CD4-positive, alpha-beta T cell (primary cell): ENCODE results near the gene ZNF560. TPM values are rescaled to one million over a fixed set of nuclear protein-coding genes. Genes with fewer than 3 reads are reported as not detected.

Experiments
- ATAC-seq: fragments of 200-7000 bp; cut with Tn5 transposase; one replicate; pipeline ENCODE4 v1.10.0; 2022; ENCODE audit warnings: mild to moderate bottlenecking; ENCODE audit not compliant: poor library complexity
- CTCF ChIA-PET: fragments of 350-600 bp; sonication (Branson Sonifier 250); formaldehyde crosslinking; loops from one replicate; lab custom pipeline; 2021; ENCODE audit warnings: antibody characterized with exemption, inconsistent platforms; lab: Charles Lee
- POLR2A ChIA-PET: fragments of 350-600 bp; sonication (Branson Sonifier 250); formaldehyde crosslinking; loops from one replicate; lab custom pipeline; 2021; ENCODE audit warnings: antibody characterized with exemption, inconsistent platforms; lab: Charles Lee
- DNase-seq, 14 experiments: peaks; one replicate each; pipeline ENCODE4 v3.0.0-alpha.2; 2013 to 2020; ENCODE audit warnings: mixed read lengths in 2 of 14
- H3K27ac ChIP-seq, 2 donors: one replicate each; pipeline versions ENCODE4 v1.5.1 to v1.7.0; 2013; ENCODE audit warnings: low read length in 2 of 2, low read depth in 1 of 2, mild to moderate bottlenecking in 1 of 2
- H3K27me3 ChIP-seq, 2 experiments: 1 replicate in 1 of 2; 2 replicates in 1 of 2; pipeline versions ENCODE4 v1.6.1 to v1.7.0; 2013; ENCODE audit warnings: low read length in 2 of 2, control low read depth in 1 of 2, mild to moderate bottlenecking in 1 of 2, moderate library complexity in 1 of 2; ENCODE audit not compliant: insufficient read depth in 2 of 2, control insufficient read depth in 1 of 2
- H3K36me3 ChIP-seq: one replicate; pipeline ENCODE4 v1.6.1; 2013; ENCODE audit warnings: low read length, control low read depth; ENCODE audit not compliant: insufficient read depth
- H3K4me1 ChIP-seq: one replicate; pipeline ENCODE4 v1.6.1; 2013; ENCODE audit warnings: low read length, control low read depth; ENCODE audit not compliant: insufficient read depth
- H3K4me3 ChIP-seq: one replicate; pipeline ENCODE4 v1.5.1; 2013; ENCODE audit warnings: mild to moderate bottlenecking, low read length, moderate library complexity
- H3K9me3 ChIP-seq, 2 experiments: 1 replicate in 1 of 2; 2 replicates in 1 of 2; pipeline versions ENCODE4 v1.6.1 to v1.7.0; 2013; ENCODE audit warnings: low read length in 2 of 2, mild to moderate bottlenecking in 2 of 2, control low read depth in 1 of 2, moderate library complexity in 1 of 2; ENCODE audit not compliant: control insufficient read depth in 1 of 2, insufficient read depth in 1 of 2
- H3K27ac Mint-ChIP-seq: one replicate; pipeline ENCODE4 v1.8.0; 2020; ENCODE audit warnings: mixed read lengths
- H3K27me3 Mint-ChIP-seq: one replicate; pipeline ENCODE4 v1.8.0; 2021; ENCODE audit warnings: mixed read lengths
- H3K36me3 Mint-ChIP-seq: one replicate; pipeline ENCODE4 v1.8.0; 2021; ENCODE audit warnings: low read depth, mixed read lengths
- H3K4me1 Mint-ChIP-seq: one replicate; pipeline ENCODE4 v1.8.0; 2021; ENCODE audit warnings: low read depth, mixed read lengths
- H3K4me3 Mint-ChIP-seq: one replicate; pipeline ENCODE4 v1.8.0; 2020; ENCODE audit warnings: mild to moderate bottlenecking, mixed read lengths
- H3K9me3 Mint-ChIP-seq: one replicate; pipeline ENCODE4 v1.8.0; 2020; ENCODE audit warnings: mixed read lengths
- intact Hi-C, 2 experiments: fragments of 100-400 bp; cut with DNase I in 1 of 2; cut with micrococcal nuclease in 1 of 2; formaldehyde crosslinking; loops; one replicate each; pipeline versions ENCODE4 v1.15.1 to v1.9.0; 2023 to 2025; cut with DNase I, micrococcal nuclease
- total RNA-seq, 174 experiments: library from RNA in 2 of 174; stranded (reverse) in 2 of 174; gene quantifications; one replicate each; pipeline ENCODE4 v1.2.3 and lab custom pipeline; 2021 to 2026
- TF ChIP-seq, protein P1 (sequence below): fragments of 200-600 bp; IDR thresholded peaks from one replicate; pipeline ENCODE4 v1.8.0; 2022; ENCODE audit warnings: antibody characterized with exemption, mild to moderate bottlenecking

Gene ZNF560
- total RNA-seq, 2 experiments from 2014 or later: not detected

DNA sequence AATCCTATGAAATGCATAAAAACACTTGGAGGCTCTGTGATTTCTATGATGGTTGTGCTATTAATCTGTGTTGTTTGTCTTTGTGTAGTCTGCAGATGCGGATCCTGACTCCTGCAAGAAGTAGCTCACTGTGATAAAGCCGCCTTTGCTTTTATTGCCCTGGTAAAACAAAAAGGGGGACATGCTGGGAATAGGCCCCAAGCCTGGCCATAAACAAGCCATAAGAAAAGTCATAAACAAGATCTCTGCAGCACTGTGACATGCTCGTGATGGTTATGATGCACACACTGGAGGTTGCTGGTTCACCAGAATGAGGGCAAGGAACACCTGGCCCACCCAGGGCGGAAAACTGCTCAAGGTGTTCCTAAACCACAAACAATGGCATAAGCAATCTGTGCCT lies 36.5 kb downstream of the ZNF560 start:
- Mint-ChIP-seq H3K4me1 (no peaks in the 10 kb centered on the region), H3K36me3 (peaks cover 65% of the 10 kb centered on the region), H3K4me3 (no peak overlapping the region), H3K27me3 (no peaks in the 10 kb centered on the region), H3K9me3 (peaks cover 30% of the 10 kb centered on the region), H3K27ac (no peak overlapping the region)
- H3K27me3 ChIP-seq: no peaks in the 10 kb centered on the region
- intact Hi-C loops: no loop called here
- H3K36me3 ChIP-seq: no peaks in the 10 kb centered on the region
- ChIA-PET POLR2A (no interaction called here), CTCF (no interaction called here)
- TF ChIP-seq, protein P1, sequence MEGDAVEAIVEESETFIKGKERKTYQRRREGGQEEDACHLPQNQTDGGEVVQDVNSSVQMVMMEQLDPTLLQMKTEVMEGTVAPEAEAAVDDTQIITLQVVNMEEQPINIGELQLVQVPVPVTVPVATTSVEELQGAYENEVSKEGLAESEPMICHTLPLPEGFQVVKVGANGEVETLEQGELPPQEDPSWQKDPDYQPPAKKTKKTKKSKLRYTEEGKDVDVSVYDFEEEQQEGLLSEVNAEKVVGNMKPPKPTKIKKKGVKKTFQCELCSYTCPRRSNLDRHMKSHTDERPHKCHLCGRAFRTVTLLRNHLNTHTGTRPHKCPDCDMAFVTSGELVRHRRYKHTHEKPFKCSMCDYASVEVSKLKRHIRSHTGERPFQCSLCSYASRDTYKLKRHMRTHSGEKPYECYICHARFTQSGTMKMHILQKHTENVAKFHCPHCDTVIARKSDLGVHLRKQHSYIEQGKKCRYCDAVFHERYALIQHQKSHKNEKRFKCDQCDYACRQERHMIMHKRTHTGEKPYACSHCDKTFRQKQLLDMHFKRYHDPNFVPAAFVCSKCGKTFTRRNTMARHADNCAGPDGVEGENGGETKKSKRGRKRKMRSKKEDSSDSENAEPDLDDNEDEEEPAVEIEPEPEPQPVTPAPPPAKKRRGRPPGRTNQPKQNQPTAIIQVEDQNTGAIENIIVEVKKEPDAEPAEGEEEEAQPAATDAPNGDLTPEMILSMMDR: no peak
- DNase-seq (no peak), ATAC-seq (no peak)
- peaks cover 26 to 67% of the 10 kb centered on the region in 2 experiments for H3K9me3 ChIP-seq
- no peaks in the 10 kb centered on the region for H3K4me1 ChIP-seq
- no peak overlapping the region for H3K4me3 ChIP-seq
- no peak overlapping the region for H3K27ac ChIP-seq

DNA sequence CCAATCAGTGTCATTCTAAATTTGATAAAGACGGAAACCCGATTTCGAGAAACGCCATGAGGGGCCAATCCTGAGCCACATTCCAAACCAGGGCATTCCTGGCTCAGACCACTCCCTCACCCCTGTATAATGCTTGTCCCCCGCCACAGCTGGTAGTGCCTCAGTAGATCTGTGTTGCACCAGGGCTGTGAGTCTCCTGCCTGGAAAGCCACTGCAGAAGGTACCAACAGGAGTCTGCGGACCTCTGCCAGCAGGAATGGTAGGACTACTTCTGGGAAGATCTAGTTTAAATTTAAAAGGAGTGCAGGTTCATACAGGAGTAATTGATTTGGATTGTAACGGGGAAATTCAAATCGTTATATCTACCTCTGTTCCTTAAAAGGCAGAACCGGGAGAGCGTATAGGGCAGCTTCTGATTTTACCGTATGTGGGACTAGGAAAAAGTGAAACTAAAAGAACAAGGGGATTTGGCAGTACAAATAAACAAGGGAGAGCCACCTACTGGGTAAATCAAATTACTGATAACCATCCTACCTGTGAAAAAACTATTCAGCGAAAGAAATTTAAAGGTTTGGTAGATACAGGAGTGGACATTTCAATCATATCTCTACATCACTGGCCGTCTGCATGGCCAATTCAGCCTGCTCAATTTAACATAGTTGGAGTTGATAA lies 42.3 kb downstream of the ZNF560 start:
- H3K4me3 Mint-ChIP-seq: no peak overlapping the region
- H3K36me3 Mint-ChIP-seq: peaks cover 65% of the 10 kb centered on the region
- ChIA-PET POLR2A (no interaction called here), CTCF (no interaction called here)
- no peaks in the 10 kb centered on the region for H3K27me3 ChIP-seq
- H3K36me3 ChIP-seq: no peaks in the 10 kb centered on the region
- no peak overlapping the region for H3K4me3 ChIP-seq
- peaks cover 25% of the 10 kb centered on the region for H3K9me3 Mint-ChIP-seq
- H3K4me1 Mint-ChIP-seq: no peaks in the 10 kb centered on the region
- H3K27ac ChIP-seq: no peak overlapping the region
- intact Hi-C loops: loop anchor here in 1 of 2 experiments (10.0 kb wide), 1 partner anchor 61 kb away; no protein-coding TSS in a partner anchor
- H3K27ac Mint-ChIP-seq: no peak overlapping the region
- TF ChIP-seq, protein P1: no peak
- H3K4me1 ChIP-seq: peaks cover 2% of the 10 kb centered on the region
- ATAC-seq (no peak), DNase-seq (peak in 1 of 14 experiments; percentile 6)
- H3K27me3 Mint-ChIP-seq: no peaks in the 10 kb centered on the region
- peaks cover 25 to 81% of the 10 kb centered on the region in 2 experiments for H3K9me3 ChIP-seq

DNA sequence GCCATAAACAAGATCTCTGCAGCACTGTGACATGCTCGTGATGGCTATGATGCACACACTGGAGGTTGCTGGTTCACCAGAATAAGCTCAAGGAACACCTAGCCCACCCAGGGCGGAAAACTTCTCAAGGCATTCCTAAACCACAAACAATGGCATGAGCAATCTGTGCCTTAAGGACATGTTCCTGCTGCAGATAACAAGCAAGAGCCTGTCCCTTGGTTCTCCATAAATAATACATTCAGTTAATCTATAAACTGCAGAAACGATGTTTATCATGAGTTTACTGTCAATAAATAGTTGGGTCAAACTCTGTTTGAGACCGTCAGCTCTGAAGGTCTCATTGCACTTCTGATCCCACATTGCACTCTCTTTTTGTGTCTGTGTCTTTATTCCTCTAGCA lies 44.5 kb downstream of the ZNF560 start:
- CTCF ChIA-PET: no interaction called here
- Histone ChIP-seq H3K27me3 (no peaks in the 10 kb centered on the region), H3K36me3 (no peaks in the 10 kb centered on the region), H3K4me1 (peaks cover 2% of the 10 kb centered on the region), H3K27ac (no peak overlapping the region), H3K4me3 (no peak overlapping the region), H3K9me3 (peaks cover 36 to 84% of the 10 kb centered on the region in 2 experiments)
- ATAC-seq (no peak), DNase-seq (no peak)
- no peaks in the 10 kb centered on the region for H3K27me3 Mint-ChIP-seq
- H3K4me1 Mint-ChIP-seq: no peaks in the 10 kb centered on the region
- TF ChIP-seq, protein P1: no peak
- POLR2A ChIA-PET: no interaction called here
- H3K36me3 Mint-ChIP-seq: peaks cover 56% of the 10 kb centered on the region
- H3K27ac Mint-ChIP-seq: no peak overlapping the region
- no peak overlapping the region for H3K4me3 Mint-ChIP-seq
- intact Hi-C loops: loop anchor here in 1 of 2 experiments (10.0 kb wide), 1 partner anchor 59 kb away; no protein-coding TSS in a partner anchor
- H3K9me3 Mint-ChIP-seq: peaks cover 17% of the 10 kb centered on the region
